T-helper 2 cell (primary cell): ENCODE results near the gene DHRS1.
"Not testable (repeated sequence)": the region's sequence is repeated elsewhere in the genome, so short reads cannot be mapped to it uniquely, and the experiment has no call there.

Experiments used
- DNase-seq, 5 experiments: peaks; one replicate each; pipeline versions ENCODE4 v3.0.0 to v3.0.0-alpha.2; 2012 to 2022
- total RNA-seq, 2 donors: gene quantifications; one replicate each; lab custom pipeline; 2026; lab: John Stamatoyannopoulos, UW

Gene DHRS1
- 6.5 to 12.9 reads per million in 2 donors for total RNA-seq

DNA sequence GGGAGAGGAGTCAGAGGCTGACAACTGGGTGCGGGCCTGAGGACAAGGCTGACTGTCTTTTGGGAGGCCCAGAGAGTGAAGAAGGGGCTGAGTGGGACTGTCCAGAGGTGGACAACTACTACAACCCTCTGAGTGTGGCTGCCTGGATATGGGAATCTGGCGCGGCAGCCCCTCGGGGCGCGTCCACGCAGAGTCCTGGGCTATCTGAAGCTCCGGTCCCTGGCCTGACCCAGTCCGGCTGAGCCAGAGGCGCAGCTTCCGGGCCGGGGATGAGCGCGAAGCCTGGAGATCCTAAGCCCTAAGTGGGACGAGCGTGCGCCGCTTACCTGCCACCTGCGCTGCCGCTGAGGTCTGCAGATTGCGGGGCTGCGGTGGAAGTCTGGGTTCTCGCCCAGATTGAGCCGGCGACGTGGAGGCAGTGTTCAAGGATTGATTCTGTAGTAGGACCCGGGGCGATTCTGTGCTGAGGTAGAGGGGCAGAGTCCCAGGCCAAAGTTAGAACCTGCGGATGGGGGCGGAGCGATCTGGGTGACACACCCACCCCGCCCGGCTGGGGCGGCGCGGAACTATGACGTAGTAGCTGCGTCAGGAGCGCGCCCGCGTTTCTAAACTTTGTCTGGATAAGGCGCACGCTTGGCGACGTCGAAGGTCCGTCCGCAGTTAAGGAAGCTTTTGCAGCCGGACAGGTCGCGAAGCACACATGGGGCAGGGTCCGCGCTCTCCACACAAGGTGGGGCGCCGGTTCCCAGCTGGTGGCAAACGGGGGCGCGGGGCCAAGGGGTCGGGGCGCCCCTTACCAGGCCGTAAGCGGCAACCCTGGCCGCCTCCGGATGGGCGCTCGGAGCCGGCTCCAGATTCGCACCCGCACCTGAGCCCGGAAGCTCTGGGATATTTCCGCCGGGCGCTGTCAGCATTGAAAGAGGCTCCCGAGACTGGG lies at the start of gene DHRS1, which contains the start of gene NOP9:
DHRS1 (minus strand) TSS at position 526 of the 937 bp plus-strand sequence. CDS start 674 bp downstream, outside the sequence.
NOP9 (plus strand) TSS at position 596 of the 937 bp plus-strand sequence; CDS start at position 701, 105 bp downstream.
- peak; percentile 82 to 90 (median 86) for DNase-seq

DNA sequence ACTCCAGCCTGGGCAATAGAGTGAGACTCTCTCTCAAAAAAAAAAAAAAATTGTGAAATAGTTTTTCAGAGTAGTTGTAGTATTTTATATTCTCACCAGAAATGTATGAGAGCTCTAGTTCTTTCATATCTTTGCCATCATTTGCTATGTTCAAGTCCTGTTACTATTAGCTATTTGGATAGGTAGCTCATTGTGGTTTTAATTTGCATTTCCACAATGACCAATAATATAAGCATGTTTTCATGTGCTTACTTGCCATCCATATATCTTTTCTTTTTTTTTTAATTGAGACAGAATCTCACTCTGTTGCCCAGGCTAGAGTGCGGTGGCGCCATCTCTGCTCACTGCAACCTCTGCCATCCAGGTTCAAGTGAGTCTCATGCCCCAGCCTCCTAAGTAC lies 48.6 kb upstream of the DHRS1 start:
- DNase-seq, result no peak

DNA sequence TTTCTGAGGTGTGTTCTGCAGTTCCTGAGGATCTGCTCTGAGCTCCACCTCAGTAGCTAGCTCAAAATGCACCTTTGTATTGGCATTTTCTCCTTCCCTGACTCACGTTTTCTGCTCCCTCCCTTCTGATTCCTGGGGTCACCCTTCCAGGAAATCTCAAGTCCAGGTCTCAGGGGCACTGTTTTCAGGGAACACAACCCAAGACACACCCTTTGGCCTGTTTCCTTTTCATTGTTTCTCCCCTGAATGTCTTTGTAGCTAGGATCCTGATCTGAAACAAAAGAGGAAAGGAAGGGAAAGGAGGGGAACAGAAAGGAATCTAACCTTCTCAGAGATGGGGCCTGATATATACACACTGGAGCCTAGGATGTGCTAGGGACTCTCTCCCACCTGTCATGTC lies 47.6 kb upstream of the DHRS1 start:
- no peak for DNase-seq

GRCh38 chr14:24343795-24344660 lies 44.4 kb upstream of the DHRS1 start:
- DNase-seq, result no peak

DNA sequence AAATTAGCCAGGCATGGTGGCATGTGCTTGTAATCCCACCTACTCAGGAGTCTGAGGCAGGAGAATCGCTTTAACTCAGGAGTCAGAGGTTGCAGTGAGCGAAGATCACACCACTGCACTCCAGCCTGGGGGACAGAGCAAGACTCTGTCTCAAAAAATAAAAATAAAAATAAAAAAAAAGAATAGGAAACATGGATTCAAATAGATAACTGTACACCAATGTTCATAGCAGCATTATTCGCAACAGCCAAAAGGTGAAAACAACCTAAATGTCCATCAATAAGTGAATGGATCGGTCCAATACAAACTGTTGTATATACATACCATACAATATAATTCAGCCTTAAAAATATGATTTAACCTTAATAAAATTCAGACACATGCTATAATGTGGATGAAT lies 43.3 kb upstream of the DHRS1 start:
- no peak for DNase-seq

DNA sequence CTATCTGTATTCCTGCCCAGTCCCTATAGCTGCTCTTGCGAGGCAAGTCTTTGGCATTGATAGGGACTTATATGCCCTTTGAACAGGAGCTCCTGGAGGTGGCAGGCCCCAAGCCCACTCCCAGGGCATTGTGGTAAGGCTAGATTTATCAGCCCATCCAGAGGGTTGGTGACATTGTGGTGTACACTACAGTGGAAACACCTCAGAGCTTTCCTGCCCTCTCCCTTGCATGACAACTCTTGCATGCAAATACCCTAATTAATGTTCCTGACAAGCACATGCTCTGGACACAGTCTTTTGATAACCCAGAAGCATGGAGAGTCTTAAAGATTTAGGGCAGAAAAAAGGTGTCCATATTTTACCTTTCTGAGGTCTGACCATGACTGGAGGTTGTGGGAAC lies 41.0 kb upstream of the DHRS1 start:
- DNase-seq, result no peak

GRCh38 chr14:24339284-24340151 lies 39.9 kb upstream of the DHRS1 start, which contains the start of gene RIPK3:
TSS of gene RIPK3 (minus strand) at chr14:24339991. CDS start at chr14:24339826, 165 bp downstream.
- peak; percentile 35 to 74 (median 52) for DNase-seq

- DNase-seq, result no peak
Observed at GRCh38 chr14:24338843-24339242, 39.3 kb upstream of the DHRS1 start.

GRCh38 chr14:24337824-24338175 lies 38.2 kb upstream of the DHRS1 start:
- no peak for DNase-seq

DNA sequence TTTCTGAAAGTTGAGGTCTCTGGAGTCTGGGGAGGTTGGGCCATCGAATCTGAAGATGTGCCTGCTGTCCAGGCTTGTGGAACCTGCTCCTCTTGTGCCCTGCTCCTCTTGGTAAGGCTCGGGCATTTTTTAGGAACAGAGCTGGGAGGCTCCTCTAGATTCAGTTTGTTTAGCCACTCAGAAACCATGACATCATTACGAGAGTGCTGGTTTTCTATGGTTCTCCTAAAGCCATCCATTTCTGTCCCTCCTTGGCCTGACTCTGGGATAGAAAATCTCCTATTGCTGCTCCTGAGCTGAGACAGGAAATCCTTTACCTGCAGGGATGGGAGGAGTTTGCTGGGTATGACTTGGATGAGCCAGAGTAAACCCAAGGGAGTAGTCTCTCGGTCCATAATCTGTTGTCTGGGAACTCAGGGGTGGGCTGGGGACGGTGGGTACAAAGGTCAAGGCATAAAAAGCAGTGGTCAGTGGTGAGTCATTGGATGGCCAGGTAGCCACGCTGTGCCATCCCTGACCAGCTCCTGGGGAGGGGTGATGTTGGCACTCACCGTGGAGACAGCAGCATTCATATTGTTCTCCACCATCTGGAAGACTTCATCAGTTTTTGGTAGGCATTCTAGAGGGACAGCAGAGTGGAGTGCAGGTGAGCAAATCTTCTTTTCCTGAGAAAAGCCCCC lies 37.7 kb upstream of the DHRS1 start:
- DNase-seq, result no peak

DNA sequence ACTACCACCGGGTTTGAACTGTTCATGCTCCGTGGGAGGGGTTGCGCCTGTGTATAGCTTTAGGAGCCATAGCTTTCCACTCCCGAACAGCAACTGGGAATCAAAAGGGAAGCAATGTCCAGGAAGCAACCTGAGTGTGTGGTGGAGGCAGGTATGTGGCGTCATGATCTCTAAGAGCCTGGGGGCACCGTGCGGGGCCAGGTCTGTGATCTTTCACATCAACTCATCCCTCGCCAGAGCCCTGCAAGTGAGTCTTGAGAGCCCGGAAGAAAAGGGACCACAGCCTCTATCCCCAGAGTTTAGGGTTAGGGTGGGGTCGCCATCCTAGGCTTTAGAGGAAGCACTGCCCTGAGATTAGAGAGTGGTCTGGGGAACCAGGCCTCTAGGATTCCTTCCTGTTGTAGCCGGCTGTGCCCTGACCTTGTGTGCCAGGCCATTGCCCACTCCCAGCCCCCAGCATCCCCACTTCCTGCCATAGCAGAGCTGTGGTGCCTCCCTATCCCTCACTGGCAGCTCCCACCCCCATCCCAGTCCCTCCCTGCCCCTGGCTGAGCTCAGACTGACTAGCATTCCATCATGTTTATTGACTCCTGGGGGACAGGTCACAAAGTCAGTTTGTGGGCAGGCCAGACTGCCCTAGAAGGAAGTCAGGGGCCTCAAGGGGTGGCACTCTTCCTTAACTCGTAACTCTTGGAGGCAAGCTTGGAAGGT lies 36.0 kb upstream of the DHRS1 start:
- DNase-seq, result no peak

- DNase-seq, result peak in 1 of 5 experiments; percentile 43
Observed at GRCh38 chr14:24334431-24335291, 35.1 kb upstream of the DHRS1 start, which contains the start of gene ADCY4. TSS of gene ADCY4 (minus strand) at chr14:24335071. CDS start at chr14:24334652, 419 bp downstream.

DNA sequence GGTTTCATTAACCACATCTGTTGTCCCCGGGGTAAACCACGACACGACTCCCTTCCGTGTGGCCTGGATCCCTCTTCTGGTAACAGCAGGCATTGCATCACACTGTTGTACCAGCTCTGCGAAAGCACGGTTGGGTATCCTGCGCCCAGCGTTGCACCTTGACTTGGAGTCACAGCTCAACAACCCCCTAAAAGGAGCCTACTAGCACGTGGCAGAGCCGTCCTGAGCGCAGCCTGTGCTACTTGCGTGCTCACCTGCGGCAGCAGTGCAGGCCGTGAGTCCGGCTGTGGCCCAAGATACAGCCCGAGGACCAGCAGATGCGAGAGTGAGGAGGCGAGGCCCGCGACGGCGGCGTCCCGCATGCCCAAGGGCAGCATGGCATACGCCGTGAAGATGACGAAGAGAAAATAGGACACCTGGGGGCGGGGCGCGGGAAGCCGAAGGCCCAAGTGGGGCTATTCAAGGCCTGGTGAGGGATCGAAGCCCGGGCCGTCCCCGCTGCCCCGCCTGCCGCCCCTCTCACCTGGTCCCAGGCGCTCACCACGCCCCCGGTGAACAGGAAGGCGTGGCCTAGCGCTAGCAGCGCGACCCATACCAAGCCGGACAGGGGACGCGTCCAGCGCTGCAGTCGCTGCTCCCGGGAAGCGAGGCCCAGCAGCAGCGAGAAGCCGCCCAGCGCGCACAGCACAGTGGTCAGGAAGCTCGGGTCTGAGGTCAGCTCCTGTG lies 32.9 kb upstream of the DHRS1 start:
- DNase-seq, result peak; percentile 47 to 94 (median 79)

DNA sequence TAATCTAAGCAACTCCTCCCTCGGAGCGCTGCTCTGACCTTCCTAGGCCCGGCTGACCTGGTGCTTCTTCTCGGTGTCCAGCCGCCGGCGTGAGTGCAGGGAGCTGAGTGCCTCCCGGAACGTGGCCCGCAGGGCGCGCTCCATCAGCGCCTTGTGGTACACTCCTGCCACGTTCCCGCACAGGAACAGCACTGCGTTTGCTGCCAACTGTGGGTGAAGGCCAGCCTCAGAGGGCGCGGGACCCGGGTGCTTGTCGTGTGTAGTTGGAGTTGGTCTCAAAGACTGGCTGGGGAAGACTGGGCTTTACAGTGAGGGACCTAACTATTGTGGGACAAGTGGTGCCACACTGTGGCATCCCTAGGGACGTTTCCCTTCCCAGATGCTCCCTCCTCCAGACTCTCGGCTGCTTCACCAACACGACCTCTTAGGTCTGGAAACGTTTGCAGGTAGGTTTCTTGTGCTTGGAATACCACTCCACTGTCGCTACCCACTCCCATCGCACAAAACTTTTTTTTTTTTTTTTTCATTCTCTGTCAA lies 32.2 kb upstream of the DHRS1 start:
- no peak for DNase-seq

- no peak for DNase-seq
Observed at GRCh38 chr14:24330973-24331674, 31.5 kb upstream of the DHRS1 start.

DNA sequence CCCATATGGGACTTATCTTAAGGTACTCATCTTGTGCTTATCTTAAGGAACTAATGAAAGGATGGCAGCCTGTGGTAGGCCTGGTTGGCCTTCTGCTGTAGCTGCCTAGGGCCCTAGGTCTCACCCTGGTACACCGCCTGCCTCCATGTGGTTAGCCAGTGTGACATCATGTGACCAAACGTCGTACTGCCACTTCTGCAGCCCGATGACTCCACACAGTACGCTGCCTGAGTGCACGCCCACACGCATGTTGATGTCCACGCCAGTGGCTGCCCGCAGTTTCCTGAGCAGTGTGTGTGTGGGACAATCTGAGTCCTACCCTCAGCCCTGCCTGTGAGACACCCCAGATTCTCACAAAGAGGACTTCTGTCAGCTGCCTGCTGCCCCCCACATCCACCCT lies 30.2 kb upstream of the DHRS1 start:
- DNase-seq, result peak in 2 of 5 experiments; percentile 82 to 86

GRCh38 chr14:24329073-24329663 lies 29.6 kb upstream of the DHRS1 start:
- DNase-seq, result no peak

DNA sequence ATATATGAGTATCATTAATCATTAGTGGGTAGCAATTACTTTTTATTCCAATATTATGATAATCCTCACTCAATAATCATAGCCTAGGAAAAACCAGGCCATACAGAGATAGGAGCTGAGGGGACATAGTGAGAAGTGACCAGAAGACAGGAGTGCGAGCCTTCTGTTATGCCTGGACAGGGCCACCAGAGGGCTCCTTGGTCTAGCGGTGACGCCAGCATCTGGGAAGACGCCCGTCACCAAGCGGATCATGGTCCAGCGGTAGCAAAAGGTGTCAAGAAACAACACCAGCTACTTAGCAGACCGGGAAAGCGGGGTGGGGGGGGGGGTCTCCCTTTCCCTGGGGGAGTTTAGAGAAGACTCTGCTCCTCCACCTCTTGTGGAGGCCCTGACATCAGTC lies 28.3 kb upstream of the DHRS1 start:
- not testable (repeated sequence) for DNase-seq
